Measurements from ENCODE around the gene HLA-DPA1. TPM values are rescaled to one million over a fixed set of nuclear protein-coding genes. Genes with fewer than 3 reads are reported as not detected.
A peak's percentile ranks its signal among the peaks of the same experiment; 100 is the strongest.

Gene HLA-DPA1
- total RNA-seq, 1 donor from 2014 or later, result 285 TPM

DNA sequence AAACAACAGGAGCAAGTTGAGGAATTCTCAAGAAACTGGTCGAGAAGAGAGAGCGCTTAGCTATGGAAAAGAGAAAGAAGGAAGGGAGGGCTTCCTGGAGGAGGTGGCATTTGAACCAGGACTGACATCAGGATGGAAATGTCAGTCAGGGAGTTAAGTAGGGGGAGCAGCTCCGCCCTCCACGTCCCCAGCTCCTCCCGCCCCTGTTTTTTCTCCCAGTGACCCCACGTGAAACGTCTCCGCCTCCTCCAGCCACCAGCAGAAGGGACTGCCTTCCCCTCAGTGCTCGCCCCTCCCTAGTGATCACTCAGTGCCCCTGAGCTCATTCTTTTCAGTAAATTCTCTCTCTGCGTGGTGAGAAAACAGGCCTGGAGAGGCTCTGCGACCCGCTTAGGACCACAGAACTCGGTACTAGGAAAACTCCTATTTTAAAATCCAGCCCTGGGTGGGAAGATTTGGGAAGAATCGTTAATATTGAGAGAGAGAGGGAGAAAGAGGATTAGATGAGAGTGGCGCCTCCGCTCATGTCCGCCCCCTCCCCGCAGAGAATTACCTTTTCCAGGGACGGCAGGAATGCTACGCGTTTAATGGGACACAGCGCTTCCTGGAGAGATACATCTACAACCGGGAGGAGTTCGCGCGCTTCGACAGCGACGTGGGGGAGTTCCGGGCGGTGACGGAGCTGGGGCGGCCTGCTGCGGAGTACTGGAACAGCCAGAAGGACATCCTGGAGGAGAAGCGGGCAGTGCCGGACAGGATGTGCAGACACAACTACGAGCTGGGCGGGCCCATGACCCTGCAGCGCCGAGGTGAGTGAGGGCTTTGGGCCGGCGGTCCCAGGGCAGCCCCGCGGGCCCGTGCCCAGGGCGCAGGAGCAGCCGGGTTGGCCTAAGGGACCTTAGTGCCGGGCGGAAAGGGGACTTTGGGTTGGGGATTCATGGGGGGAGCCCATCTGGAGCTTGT, 7.0 kb upstream of the HLA-DPA1 start:
- intact Hi-C loops (cut with DNase I), result loop anchor here (5.0 kb wide), 1 partner anchor 63 kb away; no protein-coding TSS in a partner anchor
- Histone ChIP-seq H3K4me1 (peaks cover 0 to 3% of the 10 kb centered on the region in 2 donors), H3K27ac (peak overlapping the region; percentile 84 to 92), H3K4me3 (peak overlapping the region; percentile 50 to 74), H3K9me3 (no peaks in the 10 kb centered on the region), H3K27me3 (no peaks in the 10 kb centered on the region), H3K36me3 (peaks cover 2 to 8% of the 10 kb centered on the region in 2 donors)
- TF ChIP-seq, protein P1, sequence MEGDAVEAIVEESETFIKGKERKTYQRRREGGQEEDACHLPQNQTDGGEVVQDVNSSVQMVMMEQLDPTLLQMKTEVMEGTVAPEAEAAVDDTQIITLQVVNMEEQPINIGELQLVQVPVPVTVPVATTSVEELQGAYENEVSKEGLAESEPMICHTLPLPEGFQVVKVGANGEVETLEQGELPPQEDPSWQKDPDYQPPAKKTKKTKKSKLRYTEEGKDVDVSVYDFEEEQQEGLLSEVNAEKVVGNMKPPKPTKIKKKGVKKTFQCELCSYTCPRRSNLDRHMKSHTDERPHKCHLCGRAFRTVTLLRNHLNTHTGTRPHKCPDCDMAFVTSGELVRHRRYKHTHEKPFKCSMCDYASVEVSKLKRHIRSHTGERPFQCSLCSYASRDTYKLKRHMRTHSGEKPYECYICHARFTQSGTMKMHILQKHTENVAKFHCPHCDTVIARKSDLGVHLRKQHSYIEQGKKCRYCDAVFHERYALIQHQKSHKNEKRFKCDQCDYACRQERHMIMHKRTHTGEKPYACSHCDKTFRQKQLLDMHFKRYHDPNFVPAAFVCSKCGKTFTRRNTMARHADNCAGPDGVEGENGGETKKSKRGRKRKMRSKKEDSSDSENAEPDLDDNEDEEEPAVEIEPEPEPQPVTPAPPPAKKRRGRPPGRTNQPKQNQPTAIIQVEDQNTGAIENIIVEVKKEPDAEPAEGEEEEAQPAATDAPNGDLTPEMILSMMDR (IDR thresholded peaks at IDR 0.05), result no peak
- DNase-seq (ENCODE audit: low spot score in 2 of 2), result peak; percentile 58 to 82

DNA sequence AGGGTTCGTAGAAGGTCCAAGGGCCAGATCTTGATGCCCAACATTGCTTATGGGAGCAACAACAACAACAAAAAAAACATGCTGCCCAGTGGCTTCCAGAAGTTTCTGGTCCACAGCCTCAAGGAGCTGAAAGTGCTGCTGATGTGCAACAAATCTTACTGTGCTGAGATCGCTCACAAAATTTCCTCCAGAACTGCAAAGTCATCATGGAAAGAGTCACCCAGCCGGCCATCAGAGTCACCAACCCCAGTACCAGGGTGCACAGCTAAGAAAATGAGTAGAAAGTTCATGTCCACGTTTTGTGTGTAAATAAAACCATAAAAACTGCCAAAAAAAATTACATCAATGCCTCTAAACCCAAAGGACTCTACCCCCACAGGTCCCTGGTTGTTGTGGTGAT, 6.1 kb upstream of the HLA-DPA1 start:
- intact Hi-C loops (cut with DNase I), result loop anchor here (10.0 kb wide), 1 partner anchor 185 kb away; no protein-coding TSS in a partner anchor
- H3K4me3 ChIP-seq, result no peak overlapping the region

DNA sequence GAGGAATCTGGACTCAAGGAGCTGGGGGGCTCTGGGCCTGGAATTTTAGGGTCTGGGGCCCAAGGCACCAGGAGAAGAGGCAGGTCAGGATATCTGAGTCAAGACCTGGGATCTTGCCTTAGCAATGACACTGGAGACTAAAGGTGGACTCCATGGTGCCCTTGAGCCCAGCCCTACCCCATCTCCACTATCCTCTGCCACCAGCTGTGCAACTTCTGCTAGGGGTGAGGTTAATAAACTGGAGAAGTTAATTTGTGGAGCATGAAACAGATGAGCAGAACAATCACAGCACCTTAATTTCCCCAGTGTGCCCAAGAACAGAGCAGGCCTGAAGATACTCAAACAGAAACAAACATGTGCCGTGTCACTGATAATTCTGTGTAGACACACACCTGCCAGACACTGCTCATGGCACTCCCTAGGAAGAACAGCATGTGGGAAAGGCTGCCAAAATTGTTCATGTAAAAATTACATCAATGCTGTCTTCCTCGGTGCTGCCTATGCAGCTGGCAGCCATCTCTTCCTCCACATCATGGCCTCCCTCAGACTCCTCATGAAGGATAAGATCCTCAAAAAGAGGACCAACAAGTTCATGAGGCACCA, 5.6 kb upstream of the HLA-DPA1 start:
- TF ChIP-seq, protein P1 (IDR thresholded peaks at IDR 0.05), result no peak
- H3K27me3 ChIP-seq, result no peaks in the 10 kb centered on the region
- H3K9me3 ChIP-seq, result no peaks in the 10 kb centered on the region
- no peak for DNase-seq (ENCODE audit: low spot score in 2 of 2)
- peaks cover 0 to 3% of the 10 kb centered on the region in 2 donors for H3K4me1 ChIP-seq
- intact Hi-C loops (cut with DNase I), result loop anchor here (10.0 kb wide), 1 partner anchor 184 kb away; no protein-coding TSS in a partner anchor
- no peak overlapping the region for H3K4me3 ChIP-seq
- H3K27ac ChIP-seq, result no peak overlapping the region
- H3K36me3 ChIP-seq, result no peaks in the 10 kb centered on the region

More for the DNA sequence above, 6.1 kb upstream of the HLA-DPA1 start:
- H3K27ac ChIP-seq, result peak overlapping the region; percentile 84 to 92
- H3K4me1 ChIP-seq, result peaks cover 0 to 3% of the 10 kb centered on the region in 2 donors
- H3K9me3 ChIP-seq, result no peaks in the 10 kb centered on the region
- H3K27me3 ChIP-seq, result no peaks in the 10 kb centered on the region
- DNase-seq (ENCODE audit: low spot score in 2 of 2), result no peak
- TF ChIP-seq, protein P1 (IDR thresholded peaks at IDR 0.05), result no peak
- no peaks in the 10 kb centered on the region for H3K36me3 ChIP-seq

DNA sequence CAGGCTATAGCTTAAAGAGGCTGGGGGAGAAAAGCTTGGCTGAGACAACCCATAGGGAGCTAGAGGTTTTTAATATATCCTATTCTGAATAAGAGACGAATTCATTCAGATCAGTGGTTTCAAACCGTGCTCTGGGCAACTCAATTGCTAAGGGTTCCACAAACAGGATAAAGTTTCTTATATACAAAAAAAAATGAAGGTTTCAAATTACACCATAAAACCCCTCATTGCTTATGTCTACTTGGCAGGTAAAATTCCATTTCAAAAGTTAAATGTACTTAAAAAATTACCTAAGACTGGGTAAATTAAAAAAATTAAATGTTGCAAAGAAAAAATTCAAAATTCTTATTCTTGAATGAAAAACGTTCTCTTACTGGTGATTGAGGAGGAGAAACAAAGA, 5.0 kb upstream of the HLA-DPA1 start:
- intact Hi-C loops (cut with DNase I), result loop anchor here (10.0 kb wide), 1 partner anchor 184 kb away; no protein-coding TSS in a partner anchor
- no peak overlapping the region for H3K4me3 ChIP-seq
- no peaks in the 10 kb centered on the region for H3K36me3 ChIP-seq
- H3K9me3 ChIP-seq, result no peaks in the 10 kb centered on the region
- H3K27ac ChIP-seq, result no peak overlapping the region
- DNase-seq (ENCODE audit: low spot score in 2 of 2), result no peak
- no peaks in the 10 kb centered on the region for H3K27me3 ChIP-seq
- TF ChIP-seq, protein P1 (IDR thresholded peaks at IDR 0.05), result no peak
- peaks cover 0 to 3% of the 10 kb centered on the region in 2 donors for H3K4me1 ChIP-seq

DNA sequence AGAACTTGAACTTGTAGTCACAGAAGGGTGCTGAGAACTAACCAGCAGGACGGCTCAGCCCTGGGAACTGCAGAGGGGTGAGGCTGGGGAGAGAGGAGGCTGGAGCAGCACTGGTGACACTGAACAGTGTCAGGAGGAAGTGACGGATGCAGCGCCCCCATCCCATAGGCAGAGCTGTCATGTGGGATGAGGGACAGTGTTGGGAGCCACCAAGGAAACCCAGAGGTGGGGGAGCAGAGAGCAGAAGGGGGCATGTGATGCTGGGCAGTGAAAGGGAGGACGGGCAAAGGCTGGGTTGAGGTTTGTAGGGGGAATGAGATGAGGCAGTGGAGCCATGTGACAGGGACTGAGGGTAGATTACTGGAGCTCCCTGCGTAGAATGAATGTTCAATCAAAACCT, 4.5 kb upstream of the HLA-DPA1 start:
- no peak for DNase-seq (ENCODE audit: low spot score in 2 of 2)
- Histone ChIP-seq H3K9me3 (no peaks in the 10 kb centered on the region), H3K27ac (no peak overlapping the region), H3K4me1 (peaks cover 0 to 3% of the 10 kb centered on the region in 2 donors), H3K36me3 (no peaks in the 10 kb centered on the region), H3K27me3 (no peaks in the 10 kb centered on the region), H3K4me3 (no peak overlapping the region)
- intact Hi-C loops (cut with DNase I), result loop anchor here (10.0 kb wide), 1 partner anchor 183 kb away; no protein-coding TSS in a partner anchor
- TF ChIP-seq, protein P1 (IDR thresholded peaks at IDR 0.05), result no peak
